Panc1 (cell line): ENCODE results near the gene TBC1D7. TPM values are rescaled to one million over a fixed set of nuclear protein-coding genes. Genes with fewer than 3 reads are reported as not detected.

Experiments used
- ATAC-seq: fragments of 200-7000 bp; cut with Tn5 transposase; 2 replicates; pipeline ENCODE4 v1.9.1; 2020; ENCODE audit warnings: mild to moderate bottlenecking, moderate library complexity
- BruUV-seq: library from RNA; stranded (reverse); fragments of 400-500 nt; replicated peaks from 2 replicates; lab custom pipeline; 2021; lab: Mats Ljungman, UMichigan
- CTCF ChIA-PET: fragments of 300-600 bp; sonication (Branson Sonifier 250); formaldehyde crosslinking; loops from one replicate; lab custom pipeline; 2022; ENCODE audit warnings: antibody characterized with exemption; lab: Charles Lee
- POLR2A ChIA-PET: fragments of 300-600 bp; sonication (Branson Sonifier 250); formaldehyde crosslinking; loops from one replicate; lab custom pipeline; 2022; ENCODE audit warnings: antibody characterized with exemption; lab: Charles Lee
- DNase-seq: peaks from one replicate; pipeline ENCODE4 v3.0.0-alpha.2; 2010; ENCODE audit warnings: low read depth, low spot score
- H3K27ac ChIP-seq: 2 replicates; pipeline ENCODE4 v1.5.1; 2011; ENCODE audit warnings: mild to moderate bottlenecking, low read length, inconsistent platforms
- H3K27me3 ChIP-seq: fragments of 200-500 bp; sonication (Bioruptor generic); 2 replicates; pipeline ENCODE4 v1.6.0; 2014; ENCODE audit warnings: low read length, inconsistent platforms; ENCODE audit not compliant: control insufficient read depth, insufficient read depth
- H3K36me3 ChIP-seq: fragments of 200-500 bp; sonication (Bioruptor generic); 2 replicates; pipeline ENCODE4 v1.5.1; 2014; ENCODE audit warnings: inconsistent platforms, mild to moderate bottlenecking, low read length, moderate library complexity; ENCODE audit not compliant: control insufficient read depth, insufficient read depth
- H3K4me1 ChIP-seq: 2 replicates; pipeline ENCODE4 v1.5.1; 2011; ENCODE audit warnings: inconsistent platforms, mild to moderate bottlenecking, low read length, moderate library complexity; ENCODE audit not compliant: control insufficient read depth, insufficient read depth
- H3K4me3 ChIP-seq, 2 experiments: 2 replicates each; pipeline ENCODE4 v1.5.1; 2011 to 2012; ENCODE audit warnings: low read depth in 2 of 2, low read length in 2 of 2, mild to moderate bottlenecking in 2 of 2, inconsistent platforms in 1 of 2, moderate library complexity in 1 of 2
- H3K9me3 ChIP-seq: fragments of 200-500 bp; sonication (Bioruptor generic); 2 replicates; pipeline ENCODE4 v1.5.1; 2014; ENCODE audit warnings: low read depth, mild to moderate bottlenecking, inconsistent platforms, low read length, moderate library complexity; ENCODE audit not compliant: control insufficient read depth, insufficient read depth
- CTCF ChIP-seq: fragments of 450-650 bp; IDR thresholded peaks from 2 replicates; pipeline ENCODE4 v1.5.1; 2017; ENCODE audit warnings: mild to moderate bottlenecking
- POLR2AphosphoS5 ChIP-seq: IDR thresholded peaks from 2 replicates; pipeline ENCODE4 v1.6.1; 2012; ENCODE audit warnings: mild to moderate bottlenecking, low read depth, low read length, moderate library complexity
- REST ChIP-seq, 2 experiments: IDR thresholded peaks; 2 replicates each; pipeline ENCODE4 v1.6.1; 2011 to 2012; ENCODE audit warnings: low read depth in 2 of 2, control low read depth in 1 of 2, low read length in 1 of 2, mild to moderate bottlenecking in 1 of 2, moderate library complexity in 1 of 2; ENCODE audit not compliant: insufficient read depth in 1 of 2
- SIN3A ChIP-seq: IDR thresholded peaks from 2 replicates; pipeline ENCODE4 v1.6.1; 2012; ENCODE audit warnings: low read depth, mild to moderate bottlenecking, low read length, moderate library complexity, borderline replicate concordance; ENCODE audit not compliant: insufficient read depth
- TCF7L2 ChIP-seq: IDR thresholded peaks from 2 replicates; pipeline ENCODE4 v1.6.1; 2011; ENCODE audit warnings: mild to moderate bottlenecking, low read depth, low read length, inconsistent platforms
- in situ Hi-C: cut with HindIII; loops from 2 replicates; pipeline ENCODE4 v1.10.0; 2016; ENCODE audit warnings: low sequenced_read_pairs, low pct_unique_long_range_greater_than_20kb
- intact Hi-C: fragments of 100-400 bp; cut with micrococcal nuclease; formaldehyde crosslinking; loops from one replicate; pipeline ENCODE4 v1.10.0; 2022; ENCODE audit not compliant: unreplicated experiment
- total RNA-seq: library from RNA; stranded (reverse); gene quantifications from one replicate; pipeline ENCODE4 v1.2.1, GENCODE V29; 2021; ENCODE audit not compliant: unreplicated experiment

Gene TBC1D7
- total RNA-seq, 1 experiment from 2014 or later = 27.0 TPM

GRCh38 chr6:13342414-13343019, 14.2 kb upstream of the TBC1D7 start:
- ATAC-seq = no peak
- H3K27me3 ChIP-seq = peaks cover 9% of the 10 kb centered on the region
- H3K27ac ChIP-seq = no peak overlapping the region
- no TSS peak for BruUV-seq
- in situ Hi-C loops (no loop called here), intact Hi-C loops (no loop called here)
- no peak for TF ChIP-seq SIN3A
- TF ChIP-seq CTCF = no peak
- no peak for TF ChIP-seq REST (IDR thresholded peaks at IDR 0.05; ENCODE audit: insufficient read depth in 1 of 2, low read depth in 2 of 2, low read length in 1 of 2)
- POLR2A ChIA-PET = no interaction called here
- no peaks in the 10 kb centered on the region for H3K4me1 ChIP-seq
- DNase-seq = no peak
- CTCF ChIA-PET = no interaction called here
- H3K9me3 ChIP-seq = no peaks in the 10 kb centered on the region
- H3K4me3 ChIP-seq = no peak overlapping the region
- H3K36me3 ChIP-seq = no peaks in the 10 kb centered on the region

- DNase-seq = no peak
- ChIA-PET CTCF (no interaction called here), POLR2A (no interaction called here)
- no TSS peak for BruUV-seq
- in situ Hi-C loops = no loop called here
- TF ChIP-seq SIN3A = no peak
- no peak for TF ChIP-seq POLR2AphosphoS5
- peaks cover 4% of the 10 kb centered on the region; the same call in 1 of the 2 replicates for H3K27me3 ChIP-seq
- H3K4me3 ChIP-seq = no peak overlapping the region
- H3K9me3 ChIP-seq = no peaks in the 10 kb centered on the region
- ATAC-seq = no peak
- H3K27ac ChIP-seq = no peak overlapping the region
- intact Hi-C loops = loop anchor here (5.0 to 10.0 kb wide), 3 partner anchors 197 to 425 kb away; partner anchors contain the start of gene SIRT5
- H3K36me3 ChIP-seq = no peaks in the 10 kb centered on the region
- H3K4me1 ChIP-seq = no peaks in the 10 kb centered on the region
Measured at GRCh38 chr6:13339863-13340630, 11.7 kb upstream of the TBC1D7 start.

- ATAC-seq = no peak
- TF ChIP-seq REST (IDR thresholded peaks at IDR 0.05; ENCODE audit: insufficient read depth in 1 of 2, low read depth in 2 of 2, low read length in 1 of 2) (no peak), TCF7L2 (no peak), SIN3A (no peak), POLR2AphosphoS5 (no peak), CTCF (no peak)
Measured at GRCh38 chr6:13338038-13338437, 9.7 kb upstream of the TBC1D7 start.

More at GRCh38 chr6:13338038-13338437, 9.7 kb upstream of the TBC1D7 start:
- Histone ChIP-seq H3K9me3 (no peaks in the 10 kb centered on the region), H3K4me3 (no peak overlapping the region), H3K36me3 (no peaks in the 10 kb centered on the region), H3K27me3 (peaks cover 4% of the 10 kb centered on the region; the same call in 1 of the 2 replicates), H3K4me1 (no peaks in the 10 kb centered on the region), H3K27ac (no peak overlapping the region)
- BruUV-seq = no TSS peak
- in situ Hi-C loops (no loop called here), intact Hi-C loops (loop anchor here (5.0 to 10.0 kb wide), 3 partner anchors 199 to 423 kb away; partner anchors contain the start of gene SIRT5)
- CTCF ChIA-PET = interaction anchor here (0.7 kb wide), 2 partner anchors 256 to 275 kb away, joined by 5 to 6 read pairs; no protein-coding TSS in a partner anchor
- DNase-seq = no peak
- POLR2A ChIA-PET = no interaction called here
